A549 (cell line): ENCODE measurements around the gene ANKS6. TPM values are rescaled to one million over a fixed set of nuclear protein-coding genes. Genes with fewer than 3 reads are reported as not detected.

Experiments used
- ATAC-seq, 2 experiments: fragments of 200-7000 bp in 1 of 2; fragments of >200 bp in 1 of 2; cut with Nextera tagmentation in 1 of 2; cut with Tn5 transposase in 1 of 2; 3 replicates each; pipeline versions ENCODE4 v1.8.0 to v1.9.1; 2018 to 2020; ENCODE audit warnings: mild to moderate bottlenecking in 1 of 2, moderate library complexity in 1 of 2
- CTCF ChIA-PET: fragments of 300-600 bp; sonication (Branson Sonifier 250); formaldehyde crosslinking; extraction: SDS; loops from one replicate; lab custom pipeline; 2021; ENCODE audit warnings: antibody characterized with exemption, inconsistent platforms; lab: Yijun Ruan, JAX
- POLR2A ChIA-PET: fragments of 350-600 bp; formaldehyde crosslinking; extraction: SDS; loops from one replicate; lab custom pipeline; 2021; ENCODE audit warnings: antibody characterized with exemption, inconsistent platforms; lab: Yijun Ruan, JAX
- DNase-seq, 2 experiments: peaks; one replicate each; pipeline versions ENCODE4 v3.0.0 to v3.0.0-alpha.2; 2011 to 2016; ENCODE audit warnings: low read depth in 1 of 2, low spot score in 1 of 2
- FAIRE-seq: peaks from 2 replicates; lab custom pipeline; 2011; peaks lifted over from hg19 to GRCh38; lab: Jason Lieb, UNC
- H3K27ac ChIP-seq, 2 experiments: fragments of >200 bp; sonication (Bioruptor Twin); formaldehyde crosslinking; 3 replicates each; pipeline ENCODE4 v1.5.1; 2016 to 2017
- H3K4me1 ChIP-seq: fragments of >200 bp; sonication (Bioruptor Twin); formaldehyde crosslinking; 3 replicates; pipeline ENCODE4 v1.6.1; 2016
- H3K4me2 ChIP-seq: fragments of >200 bp; sonication (Bioruptor Twin); formaldehyde crosslinking; 3 replicates; pipeline ENCODE4 v1.6.1; 2016
- H3K4me3 ChIP-seq: fragments of >200 bp; sonication (Bioruptor Twin); formaldehyde crosslinking; 3 replicates; pipeline ENCODE4 v1.5.1; 2016
- H3K9me3 ChIP-seq: fragments of >200 bp; sonication (Bioruptor Twin); formaldehyde crosslinking; 3 replicates; pipeline ENCODE4 v1.6.1; 2016
- ATOH8 ChIP-seq: fragments of 250-450 bp; sonication (Bioruptor Pico); IDR thresholded peaks from 2 replicates; pipeline ENCODE4 v1.5.0; 2020; ENCODE audit warnings: low read depth, mild to moderate bottlenecking, moderate library complexity
- CHD4 ChIP-seq: fragments of 200-600 bp; sonication (generic); IDR thresholded peaks from 2 replicates; pipeline ENCODE4 v1.6.1; 2016; ENCODE audit warnings: antibody characterized with exemption, mild to moderate bottlenecking, borderline replicate concordance
- EP300 ChIP-seq, 2 experiments: fragments of >200 bp; sonication (Bioruptor Twin); formaldehyde crosslinking; IDR thresholded peaks; 2 replicates in 1 of 2; 3 replicates in 1 of 2; pipeline ENCODE4 v1.6.1; 2016 to 2017
- ESRRA ChIP-seq: fragments of 150-350 bp; IDR thresholded peaks from 2 replicates; pipeline ENCODE4 v1.6.1; 2014; ENCODE audit warnings: mild to moderate bottlenecking, low read length, borderline replicate concordance
- FOSB ChIP-seq: fragments of 250-450 bp; sonication (Bioruptor Pico); IDR thresholded peaks from 2 replicates; pipeline ENCODE4 v1.5.0; 2020; ENCODE audit warnings: mild to moderate bottlenecking, moderate library complexity
- FOSL2 ChIP-seq, 2 experiments: fragments of 450-650 bp in 1 of 2; fragments of >200 bp in 1 of 2; sonication (Bioruptor Twin) in 1 of 2; formaldehyde crosslinking; IDR thresholded peaks; 2 replicates each; pipeline versions ENCODE4 v1.5.0 to v1.6.1; 2016 to 2020; ENCODE audit warnings: mild to moderate bottlenecking in 1 of 2, moderate library complexity in 1 of 2
- FOXS1 ChIP-seq: fragments of 250-450 bp; sonication (Bioruptor Pico); IDR thresholded peaks from 2 replicates; pipeline ENCODE4 v1.5.0; 2020; ENCODE audit warnings: mild to moderate bottlenecking, moderate library complexity
- GATA3 ChIP-seq: IDR thresholded peaks from 2 replicates; pipeline ENCODE4 v1.6.1; 2012; ENCODE audit warnings: borderline replicate concordance
- HDAC2 ChIP-seq: fragments of 200-600 bp; sonication (generic); IDR thresholded peaks from 2 replicates; pipeline ENCODE4 v1.6.1; 2016
- HOXA7 ChIP-seq: fragments of 250-450 bp; sonication (Bioruptor Pico); IDR thresholded peaks from 2 replicates; pipeline ENCODE4 v1.5.0; 2020; ENCODE audit warnings: mild to moderate bottlenecking, moderate library complexity
- HOXB13 ChIP-seq: fragments of 250-450 bp; sonication (Bioruptor Pico); IDR thresholded peaks from 2 replicates; pipeline ENCODE4 v1.5.0; 2020; ENCODE audit warnings: low read depth, mild to moderate bottlenecking, moderate library complexity
- HOXB5 ChIP-seq: fragments of 250-450 bp; sonication (Bioruptor Pico); IDR thresholded peaks from 2 replicates; pipeline ENCODE4 v1.5.0; 2020; ENCODE audit warnings: mild to moderate bottlenecking, moderate library complexity
- KDM1A ChIP-seq: fragments of 200-600 bp; sonication (generic); IDR thresholded peaks from 2 replicates; pipeline ENCODE4 v1.6.1; 2016; ENCODE audit warnings: low read depth, mild to moderate bottlenecking
- NFE2L2 ChIP-seq: fragments of 150-350 bp; conservative IDR thresholded peaks from 2 replicates; pipeline ENCODE4 v1.6.1; 2014; ENCODE audit warnings: low read length
- NR3C1 ChIP-seq: fragments of >200 bp; sonication (Bioruptor Twin); formaldehyde crosslinking; IDR thresholded peaks from 3 replicates; pipeline ENCODE4 v1.6.1; 2017
- PHF8 ChIP-seq: fragments of 200-600 bp; sonication (generic); IDR thresholded peaks from 2 replicates; pipeline ENCODE4 v1.6.1; 2016; ENCODE audit warnings: low read depth, mild to moderate bottlenecking, antibody characterized with exemption, moderate library complexity, borderline replicate concordance
- POLR2AphosphoS2 ChIP-seq: conservative IDR thresholded peaks from 2 replicates; pipeline ENCODE4 v1.6.1; 2012; ENCODE audit warnings: low read length, improper control_type of control experiment, inconsistent platforms
- SMC3 ChIP-seq: fragments of >200 bp; sonication (Bioruptor Twin); formaldehyde crosslinking; IDR thresholded peaks from 3 replicates; pipeline ENCODE4 v1.6.1; 2018; ENCODE audit warnings: inconsistent platforms
- ZFP36 ChIP-seq: fragments of 450-650 bp; IDR thresholded peaks from 2 replicates; pipeline ENCODE4 v1.6.1; 2014; ENCODE audit warnings: borderline replicate concordance; ENCODE audit not compliant: partially characterized antibody
- ZNF302 ChIP-seq: fragments of 250-450 bp; sonication (Bioruptor Pico); IDR thresholded peaks from 2 replicates; pipeline ENCODE4 v1.9.0; 2021; ENCODE audit warnings: inconsistent platforms, mild to moderate bottlenecking, moderate library complexity
- WGBS: methylation state at CpG from one replicate; pipeline ENCODE4 v1.1.6; 2017; ENCODE audit errors: missing lambda C conversion rate; 5-methylcytosine and 5-hydroxymethylcytosine counted together
- polyA plus RNA-seq, 4 experiments: library from polyadenylated mRNA; depleted of rRNA in 3 of 4; stranded (reverse); fragments of >200 nt; fragmentation: RNase III in 1 of 4; extraction: RNeasy Plus Mini Kit Qiagen cat#74134 plus additional on column Dnase treatment in 1 of 4; gene quantifications; 2 replicates in 3 of 4; 3 replicates in 1 of 4; pipeline ENCODE4 v1.2.3, GENCODE V29; 2011 to 2017
- TF ChIP-seq, protein P1 (sequence below): IDR thresholded peaks from 2 replicates; pipeline ENCODE4 v1.6.1; 2012; ENCODE audit warnings: low read depth, borderline replicate concordance
- TF ChIP-seq, protein P2 (sequence below): fragments of 450-650 bp; IDR thresholded peaks from 2 replicates; pipeline ENCODE4 v1.6.1; 2014; ENCODE audit warnings: antibody characterized with exemption

The ANKS6 gene
- polyA plus RNA-seq, 2 of the 4 experiments (the other 2 are of a cell fraction), result 14.7 to 15.2 TPM

DNA sequence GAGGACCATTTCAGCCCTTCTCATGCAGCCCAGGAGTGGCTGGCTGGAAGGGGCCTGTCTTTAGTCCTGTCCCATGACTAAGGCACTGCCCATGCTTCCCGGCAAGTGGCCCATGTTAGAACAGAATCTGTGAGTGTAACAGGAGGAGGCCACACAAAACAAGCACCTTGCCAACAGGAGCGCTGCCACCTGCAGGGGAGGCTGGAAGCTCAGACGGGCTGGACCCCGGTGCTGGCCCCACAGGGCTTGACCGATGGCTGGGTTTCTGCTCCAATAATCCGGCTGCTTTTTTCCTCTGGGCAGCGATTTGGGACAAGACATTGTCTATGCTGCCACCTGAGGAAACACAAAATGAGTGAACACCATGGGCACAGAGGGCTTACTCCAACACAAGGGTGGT is 28.4 kb downstream of the ANKS6 start:
- FAIRE-seq (no peak), ATAC-seq (no peak), DNase-seq (no peak)
- POLR2A ChIA-PET, result no interaction called here
- no peak overlapping the region for H3K27ac ChIP-seq
- TF ChIP-seq CHD4 (no peak), HOXB5 (CRISPR knock-in tag) (no peak), FOSB (no peak), HOXA7 (no peak), ZNF302 (CRISPR knock-in tag) (no peak), NR3C1 (no peak), NFE2L2 (no peak), KDM1A (no peak), HOXB13 (CRISPR knock-in tag) (no peak), HDAC2 (no peak), EP300 (IDR thresholded peaks at IDR 0.05) (no peak)
- TF ChIP-seq, protein P1, sequence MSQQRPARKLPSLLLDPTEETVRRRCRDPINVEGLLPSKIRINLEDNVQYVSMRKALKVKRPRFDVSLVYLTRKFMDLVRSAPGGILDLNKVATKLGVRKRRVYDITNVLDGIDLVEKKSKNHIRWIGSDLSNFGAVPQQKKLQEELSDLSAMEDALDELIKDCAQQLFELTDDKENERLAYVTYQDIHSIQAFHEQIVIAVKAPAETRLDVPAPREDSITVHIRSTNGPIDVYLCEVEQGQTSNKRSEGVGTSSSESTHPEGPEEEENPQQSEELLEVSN, result no peak
- no peaks in the 10 kb centered on the region for H3K4me1 ChIP-seq
- no peak overlapping the region for H3K4me2 ChIP-seq
- no peak overlapping the region for H3K4me3 ChIP-seq
- CTCF ChIA-PET, result interaction anchor here (2.0 to 3.6 kb wide), 2 partner anchors 7 to 452 kb away, joined by 6 to 24 read pairs; no protein-coding TSS in a partner anchor
- WGBS, result 93% methylated on average over 7 of the region's 7 CpGs
- no peaks in the 10 kb centered on the region for H3K9me3 ChIP-seq

DNA sequence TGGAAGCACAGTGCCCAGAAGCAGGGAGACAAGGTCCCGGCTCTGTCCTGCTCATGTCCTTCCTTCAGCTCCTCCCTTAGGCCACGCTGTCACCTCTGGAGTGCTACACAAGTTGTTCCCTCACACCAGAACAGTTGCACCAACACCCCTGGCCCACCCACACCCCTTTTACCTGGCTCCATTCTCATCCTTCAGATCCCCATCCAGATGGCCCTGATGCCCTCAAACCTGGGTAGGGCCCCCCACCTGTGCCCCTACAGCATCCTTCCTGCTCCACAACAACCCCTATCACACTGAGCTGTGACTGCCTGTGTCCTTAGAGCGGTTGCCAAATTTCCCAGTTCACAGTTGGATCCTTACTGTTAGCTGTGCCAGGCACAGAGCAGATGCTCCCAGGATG is 29.2 kb downstream of the ANKS6 start:
- TF ChIP-seq POLR2AphosphoS2, result no peak
- TF ChIP-seq ATOH8 (CRISPR knock-in tag), result no peak
- TF ChIP-seq, protein P2, sequence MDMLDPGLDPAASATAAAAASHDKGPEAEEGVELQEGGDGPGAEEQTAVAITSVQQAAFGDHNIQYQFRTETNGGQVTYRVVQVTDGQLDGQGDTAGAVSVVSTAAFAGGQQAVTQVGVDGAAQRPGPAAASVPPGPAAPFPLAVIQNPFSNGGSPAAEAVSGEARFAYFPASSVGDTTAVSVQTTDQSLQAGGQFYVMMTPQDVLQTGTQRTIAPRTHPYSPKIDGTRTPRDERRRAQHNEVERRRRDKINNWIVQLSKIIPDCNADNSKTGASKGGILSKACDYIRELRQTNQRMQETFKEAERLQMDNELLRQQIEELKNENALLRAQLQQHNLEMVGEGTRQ, result no peak
- no peak for TF ChIP-seq HOXB5 (CRISPR knock-in tag)
- TF ChIP-seq, protein P1, result no peak
- no peak for TF ChIP-seq HDAC2
- no peak for TF ChIP-seq GATA3
- TF ChIP-seq HOXA7, result no peak
- no peak for TF ChIP-seq SMC3
- TF ChIP-seq HOXB13 (CRISPR knock-in tag), result no peak
- no peak for TF ChIP-seq ESRRA
- TF ChIP-seq NFE2L2, result no peak
- no peak for TF ChIP-seq ZFP36
- TF ChIP-seq FOSL2 (IDR thresholded peaks at IDR 0.05), result no peak
- no peak for TF ChIP-seq FOSL2 (CRISPR knock-in tag; IDR thresholded peaks at IDR 0.05)
- TF ChIP-seq PHF8, result no peak
- no peak for TF ChIP-seq CHD4
- TF ChIP-seq FOXS1 (CRISPR knock-in tag), result no peak
- Histone ChIP-seq H3K27ac (no peak overlapping the region), H3K9me3 (no peaks in the 10 kb centered on the region), H3K4me3 (no peak overlapping the region), H3K4me2 (no peak overlapping the region), H3K4me1 (no peaks in the 10 kb centered on the region)
- ChIA-PET POLR2A (no interaction called here), CTCF (interaction anchor here (0.6 to 3.6 kb wide), 5 partner anchors 8 to 452 kb away, joined by 3 to 24 read pairs (median 3); no protein-coding TSS in a partner anchor)
- no peak for DNase-seq
- WGBS, result 94% methylated on average over 3 of the region's 3 CpGs
- no peak for FAIRE-seq
- no peak; a peak in 1 of 6 replicates for ATAC-seq
